Measurements from ENCODE around the gene PCYT2. TPM values are rescaled to one million over a fixed set of nuclear protein-coding genes. Genes with fewer than 3 reads are reported as not detected.

PCYT2 gene
- total and polyA plus RNA-seq, 2 donors (not counting 1 experiment from before 2014, with no cell fraction given) = 33.4 to 34.9 TPM

- TF ChIP-seq CTCF (IDR thresholded peaks at IDR 0.05) (no peak), EZH2 (IDR thresholded peaks at IDR 0.05; ENCODE audit: borderline replicate concordance, insufficient read depth, low read depth, low read length, poor library complexity, severe bottlenecking) (no peak)
- H3K36me3 ChIP-seq (replicated peaks in 1 of 2; ENCODE audit: control extremely low read depth in 1 of 2, control insufficient read depth in 1 of 2, extremely low read depth in 1 of 2, insufficient read depth in 2 of 2, low read length in 1 of 2) = no peaks in the 10 kb centered on the region
- intact Hi-C loops (cut with micrococcal nuclease) = loop anchor here (1.0 kb wide), 2 partner anchors 63 to 79 kb away; partner anchors contain the start of gene DCXR
- peak overlapping the region; percentile 79 for H2AFZ ChIP-seq (ENCODE audit: insufficient read depth, low read depth, low read length, poor library complexity, severe bottlenecking)
- H3K27ac Mint-ChIP-seq = no peak overlapping the region
- ATAC-seq (ENCODE audit: low read depth) (no peak), DNase-seq (no peak)
- H3K4me2 ChIP-seq (replicated peaks; ENCODE audit: low read depth, low read length, poor library complexity, severe bottlenecking) = peak overlapping the region; percentile 94
- CTCF ChIA-PET = interaction anchor here (0.7 to 3.0 kb wide), 35 partner anchors 8 to 317 kb away, joined by 3 to 91 read pairs (median 5); partner anchors contain the start of genes ASPSCR1, CENPX, DCXR and FASN
- peaks cover 21% of the 10 kb centered on the region for H3K27me3 Mint-ChIP-seq
- 69% methylated on average over 14 of the region's 15 CpGs for whole genome bisulfite sequencing (ENCODE audit: insufficient coverage)
- peak overlapping the region; percentile 64 for H3K4me3 Mint-ChIP-seq
- H4K20me1 ChIP-seq (ENCODE audit: control insufficient read depth, insufficient read depth, low read length, poor library complexity, severe bottlenecking) = no peaks in the 10 kb centered on the region
- peaks cover 0 to 10% (median 0%) of the 10 kb centered on the region in 3 donors for H3K9me3 ChIP-seq (ENCODE audit: control extremely low read depth in 1 of 3, control insufficient read depth in 2 of 3, insufficient read depth in 1 of 3, low read length in 2 of 3)
- peak overlapping the region; percentile 59 for H3K9ac ChIP-seq (ENCODE audit: low read length)
- H3K79me2 ChIP-seq (ENCODE audit: control insufficient read depth, insufficient read depth, low read length) = no peaks in the 10 kb centered on the region
- POLR2A ChIA-PET = no interaction called here
- peaks cover 15 to 16% of the 10 kb centered on the region in 2 donors for H3K4me1 ChIP-seq (ENCODE audit: control insufficient read depth in 2 of 2, insufficient read depth in 2 of 2, low read length in 2 of 2)
- H3K4me1 Mint-ChIP-seq = peaks cover 1% of the 10 kb centered on the region
- H3K9me3 Mint-ChIP-seq (ENCODE audit: insufficient read depth) = no peaks in the 10 kb centered on the region
- peaks cover 0 to 58% (median 28%) of the 10 kb centered on the region in 4 experiments for H3K27me3 ChIP-seq (replicated peaks in 1 of 4; ENCODE audit: control extremely low read depth in 1 of 4, control insufficient read depth in 3 of 4, insufficient read depth in 4 of 4, low read length in 3 of 4)
- no peak overlapping the region for H3K27ac ChIP-seq (ENCODE audit: low read length in 2 of 2)
- H3K4me3 ChIP-seq (ENCODE audit: control extremely low read depth in 1 of 5, extremely low read depth in 1 of 5, insufficient read depth in 1 of 5, low read depth in 2 of 5, low read length in 4 of 5) = peak overlapping the region in 2 of 5 experiments; percentile 41 to 55
Observed at GRCh38 chr17:81958633-81959342, 47.6 kb upstream of the PCYT2 start.
